GM10847 (cell line): ENCODE results near the gene EPB41L1.
A peak's percentile ranks its signal among the peaks of the same experiment; 100 is the strongest.

Experiments used
- POLR2A ChIP-seq: IDR thresholded peaks from 2 replicates; pipeline ENCODE4 v1.6.1; 2011; ENCODE audit not compliant: insufficient read length; ENCODE audit errors: extremely low read depth

Gene EPB41L1

GRCh38 chr20:36216314-36217025 is 61.9 kb downstream of the EPB41L1 start:
- TF ChIP-seq POLR2A: no peak

- TF ChIP-seq POLR2A: no peak
Observed at GRCh38 chr20:36217226-36217625, 62.7 kb downstream of the EPB41L1 start.

GRCh38 chr20:36218380-36219064 is 64.0 kb downstream of the EPB41L1 start:
- no peak for TF ChIP-seq POLR2A

GRCh38 chr20:36219671-36220220 is 65.2 kb downstream of the EPB41L1 start:
- TF ChIP-seq POLR2A: no peak

GRCh38 chr20:36225666-36226065 is 71.1 kb downstream of the EPB41L1 start:
- no peak for TF ChIP-seq POLR2A

GRCh38 chr20:36228770-36229169 is 74.2 kb downstream of the EPB41L1 start:
- no peak for TF ChIP-seq POLR2A

- TF ChIP-seq POLR2A: no peak
Observed at GRCh38 chr20:36230019-36230418, 75.5 kb downstream of the EPB41L1 start.

GRCh38 chr20:36231331-36231730 is 76.8 kb downstream of the EPB41L1 start:
- TF ChIP-seq POLR2A: no peak

- TF ChIP-seq POLR2A: no peak
Observed at GRCh38 chr20:36234771-36235320, 80.3 kb downstream of the EPB41L1 start.

- TF ChIP-seq POLR2A: peak; percentile 78
Observed at GRCh38 chr20:36235892-36236785, 81.6 kb downstream of the EPB41L1 start, which contains the start of gene AAR2. Gene AAR2, plus strand, starts transcription at chr20:36236478. Its CDS starts 3,391 bp downstream, at chr20:36239869.

- TF ChIP-seq POLR2A: no peak
Observed at GRCh38 chr20:36236786-36237121, 82.2 kb downstream of the EPB41L1 start.

- TF ChIP-seq POLR2A: no peak
Observed at GRCh38 chr20:36237477-36237876, 82.9 kb downstream of the EPB41L1 start.

GRCh38 chr20:36238153-36238552 is 83.6 kb downstream of the EPB41L1 start:
- no peak for TF ChIP-seq POLR2A

GRCh38 chr20:36238760-36239159 is 84.2 kb downstream of the EPB41L1 start:
- TF ChIP-seq POLR2A: no peak

- TF ChIP-seq POLR2A: no peak
Observed at GRCh38 chr20:36240076-36240475, 85.5 kb downstream of the EPB41L1 start.

- TF ChIP-seq POLR2A: no peak
Observed at GRCh38 chr20:36241678-36242077, 87.1 kb downstream of the EPB41L1 start.

GRCh38 chr20:36243726-36244125 is 89.2 kb downstream of the EPB41L1 start:
- no peak for TF ChIP-seq POLR2A
